Measurements from ENCODE around the gene EDAR. TPM values are rescaled to one million over a fixed set of nuclear protein-coding genes. Genes with fewer than 3 reads are reported as not detected.

EDAR gene
- total RNA-seq, 8 experiments from 2014 or later = 0.05 to 1.00 (median 0.15) TPM

- H3K27ac ChIP-seq = no peak overlapping the region
- no peak for ATAC-seq (replicated peaks in 6 of 8)
- peaks cover 0 to 9% of the 10 kb centered on the region in 2 donors for H3K4me1 ChIP-seq (replicated peaks in 1 of 2)
- WGBS, 10 experiments = 63 to 100% (median 94%) methylated on average over 1 of the region's 1 CpG
- no peak overlapping the region for H3K4me3 ChIP-seq
- in situ Hi-C loops (cut with MboI; ENCODE audit: low pct_unique_long_range_greater_than_20kb in 2 of 9, low sequenced_read_pairs in 9 of 9, unreplicated experiment in 9 of 9) = loop anchor here in 1 of 9 experiments (25.0 kb wide), 1 partner anchor 111 kb away; the partner anchor contains the start of gene CCDC138
These were observed 90.5 kb downstream of the EDAR start for GRCh38 chr2:108898315-108899082.

- Histone ChIP-seq H3K4me3 (no peak overlapping the region), H3K4me1 (replicated peaks in 1 of 2) (peaks cover 0 to 9% of the 10 kb centered on the region in 2 donors), H3K27ac (no peak overlapping the region)
- in situ Hi-C loops (cut with MboI; ENCODE audit: low pct_unique_long_range_greater_than_20kb in 2 of 9, low sequenced_read_pairs in 9 of 9, unreplicated experiment in 9 of 9) = loop anchor here in 1 of 9 experiments (25.0 kb wide), 1 partner anchor 109 kb away; the partner anchor contains the start of gene CCDC138
- WGBS, 10 experiments = 83 to 100% (median 94%) methylated on average over 1 to 6 of the region's 13 CpGs
- ATAC-seq (replicated peaks in 6 of 8) = no peak
These were observed 92.3 kb downstream of the EDAR start for GRCh38 chr2:108896741-108897140.

GRCh38 chr2:108895188-108895587 lies 93.8 kb downstream of the EDAR start:
- peaks cover 0 to 9% of the 10 kb centered on the region in 2 donors for H3K4me1 ChIP-seq (replicated peaks in 1 of 2)
- in situ Hi-C loops (cut with MboI; ENCODE audit: low pct_unique_long_range_greater_than_20kb in 2 of 9, low sequenced_read_pairs in 9 of 9, unreplicated experiment in 9 of 9) = loop anchor here in 1 of 9 experiments (25.0 kb wide), 1 partner anchor 108 kb away; the partner anchor contains the start of gene CCDC138
- H3K4me3 ChIP-seq = no peak overlapping the region
- ATAC-seq (replicated peaks in 6 of 8) = no peak
- 56 to 100% (median 93%) methylated on average over 1 to 2 of the region's 2 CpGs; no CpG with 5 or more reads in 2 of the 10 experiments for WGBS, 10 experiments
- no peak overlapping the region for H3K27ac ChIP-seq

DNA sequence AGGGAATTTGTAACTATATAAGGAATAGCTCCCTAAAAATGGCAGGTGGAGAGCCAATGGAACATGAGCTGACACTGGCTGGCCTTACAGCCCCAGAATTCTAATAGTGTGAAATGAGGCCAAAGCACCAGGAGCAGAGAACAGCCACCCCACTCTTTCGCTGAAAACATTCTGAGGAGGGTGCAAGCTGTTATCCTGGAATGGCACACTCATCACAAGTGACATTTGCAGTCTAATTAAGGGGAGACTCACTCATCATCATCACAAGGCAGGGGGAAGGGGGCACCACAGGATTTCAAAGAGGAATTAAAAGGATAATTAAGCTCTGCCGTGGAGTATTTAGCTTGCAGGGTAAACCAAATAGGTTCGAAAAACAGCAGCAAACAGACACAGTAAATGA lies 94.3 kb downstream of the EDAR start:
- in situ Hi-C loops (cut with MboI; ENCODE audit: low pct_unique_long_range_greater_than_20kb in 2 of 9, low sequenced_read_pairs in 9 of 9, unreplicated experiment in 9 of 9) = loop anchor here in 1 of 9 experiments (25.0 kb wide), 1 partner anchor 107 kb away; the partner anchor contains the start of gene CCDC138
- H3K4me1 ChIP-seq (replicated peaks in 1 of 2) = peaks cover 0 to 9% of the 10 kb centered on the region in 2 donors
- WGBS, 10 experiments = 54 to 80% (median 71%) methylated on average over 1 to 3 of the region's 3 CpGs; no CpG with 5 or more reads in 2 of the 10 experiments
- H3K4me3 ChIP-seq = no peak overlapping the region
- no peak for ATAC-seq (replicated peaks in 6 of 8)
- H3K27ac ChIP-seq = no peak overlapping the region

- WGBS, 10 experiments = 67 to 100% (median 83%) methylated on average over 1 of the region's 1 CpG; no CpG with 5 or more reads in 3 of the 10 experiments
These were observed 95.7 kb downstream of the EDAR start for GRCh38 chr2:108893277-108893676.

GRCh38 chr2:108889907-108890306 lies 99.1 kb downstream of the EDAR start:
- no peak overlapping the region for H3K27ac ChIP-seq
- no peak for ATAC-seq (replicated peaks in 6 of 8)
- no peak overlapping the region for H3K4me3 ChIP-seq
- in situ Hi-C loops (cut with MboI; ENCODE audit: low pct_unique_long_range_greater_than_20kb in 2 of 9, low sequenced_read_pairs in 9 of 9, unreplicated experiment in 9 of 9) = loop anchor here in 1 of 9 experiments (25.0 kb wide), 1 partner anchor 103 kb away; the partner anchor contains the start of gene CCDC138
- H3K4me1 ChIP-seq (replicated peaks in 1 of 2) = peaks cover 0 to 6% of the 10 kb centered on the region in 2 donors
- 71 to 100% (median 94%) methylated on average over 1 of the region's 1 CpG for WGBS, 10 experiments

More at GRCh38 chr2:108893277-108893676, 95.7 kb downstream of the EDAR start:
- ATAC-seq (replicated peaks in 6 of 8) = no peak
- Histone ChIP-seq H3K4me1 (replicated peaks in 1 of 2) (peaks cover 0 to 9% of the 10 kb centered on the region in 2 donors), H3K27ac (no peak overlapping the region), H3K4me3 (no peak overlapping the region)
- in situ Hi-C loops (cut with MboI; ENCODE audit: low pct_unique_long_range_greater_than_20kb in 2 of 9, low sequenced_read_pairs in 9 of 9, unreplicated experiment in 9 of 9) = loop anchor here in 1 of 9 experiments (25.0 kb wide), 1 partner anchor 106 kb away; the partner anchor contains the start of gene CCDC138

DNA sequence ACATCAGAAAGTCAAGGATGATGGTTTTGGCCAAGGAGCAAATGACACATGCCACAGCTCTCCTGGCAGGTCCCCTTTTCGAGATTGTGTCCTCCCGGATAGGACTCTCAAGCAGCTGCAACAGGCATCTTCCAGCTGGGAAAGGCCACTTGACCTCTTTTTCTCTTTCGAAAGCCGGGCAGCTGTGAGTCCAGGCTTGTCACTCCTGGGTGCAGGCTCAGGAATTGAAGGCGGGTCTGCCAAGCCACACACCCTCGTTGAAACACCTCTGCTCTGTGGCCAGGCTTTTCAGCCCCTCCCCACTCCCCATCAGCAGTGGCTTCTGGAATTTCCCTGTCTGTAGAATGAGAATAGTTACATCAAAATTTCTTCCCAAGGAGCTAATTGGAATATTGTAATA lies 104.4 kb downstream of the EDAR start:
- WGBS, 10 experiments = 50 to 92% (median 67%) methylated on average over 1 to 4 of the region's 6 CpGs; no CpG with 5 or more reads in 5 of the 10 experiments
- Histone ChIP-seq H3K4me1 (replicated peaks in 1 of 2) (no peaks in the 10 kb centered on the region), H3K27ac (no peak overlapping the region), H3K4me3 (no peak overlapping the region)
- peak in 1 of 8 experiments; percentile 43 for ATAC-seq (replicated peaks in 6 of 8)
- in situ Hi-C loops (cut with MboI; ENCODE audit: low pct_unique_long_range_greater_than_20kb in 2 of 9, low sequenced_read_pairs in 9 of 9, unreplicated experiment in 9 of 9) = loop anchor here in 1 of 9 experiments (25.0 kb wide), 1 partner anchor 97 kb away; the partner anchor contains the start of gene CCDC138

- no peak for ATAC-seq (replicated peaks in 6 of 8)
- in situ Hi-C loops (cut with MboI; ENCODE audit: low pct_unique_long_range_greater_than_20kb in 2 of 9, low sequenced_read_pairs in 9 of 9, unreplicated experiment in 9 of 9) = loop anchor here in 1 of 9 experiments (25.0 kb wide), 1 partner anchor 91 kb away; the partner anchor contains the start of gene CCDC138
- 0 to 100% (median 49%) methylated on average over 1 to 2 of the region's 2 CpGs; no CpG with 5 or more reads in 2 of the 10 experiments for WGBS, 10 experiments
These were observed 110.7 kb downstream of the EDAR start for GRCh38 chr2:108878276-108878675.

DNA sequence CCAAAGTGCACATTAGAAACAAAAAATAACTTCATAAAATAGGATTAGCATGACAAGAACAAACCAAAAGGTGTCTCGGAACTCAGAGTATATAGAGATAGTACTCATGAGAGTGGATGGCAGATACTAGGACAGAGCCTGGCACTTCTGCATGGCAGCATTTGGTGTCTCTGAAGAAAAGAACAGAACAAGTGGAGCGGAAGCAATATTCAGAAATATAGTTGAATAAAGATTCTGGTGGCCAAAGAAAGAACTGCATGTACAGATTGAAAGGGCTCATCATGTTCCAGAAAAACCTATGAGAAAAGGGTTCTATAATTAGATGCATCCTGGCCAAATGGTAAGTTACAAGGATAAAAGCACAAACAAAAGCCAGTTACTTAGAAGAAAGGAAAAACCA lies 111.5 kb downstream of the EDAR start:
- WGBS, 10 experiments = 80 to 100% (median 98%) methylated on average over 1 to 2 of the region's 2 CpGs
- ATAC-seq (replicated peaks in 6 of 8) = no peak
- in situ Hi-C loops (cut with MboI; ENCODE audit: low pct_unique_long_range_greater_than_20kb in 2 of 9, low sequenced_read_pairs in 9 of 9, unreplicated experiment in 9 of 9) = loop anchor here in 1 of 9 experiments (25.0 kb wide), 1 partner anchor 90 kb away; the partner anchor contains the start of gene CCDC138
- no peaks in the 10 kb centered on the region for H3K4me1 ChIP-seq (replicated peaks in 1 of 2)
- H3K27ac ChIP-seq = no peak overlapping the region
- no peak overlapping the region for H3K4me3 ChIP-seq

More at GRCh38 chr2:108878276-108878675, 110.7 kb downstream of the EDAR start:
- Histone ChIP-seq H3K27ac (no peak overlapping the region), H3K4me1 (replicated peaks in 1 of 2) (no peaks in the 10 kb centered on the region), H3K4me3 (no peak overlapping the region)

DNA sequence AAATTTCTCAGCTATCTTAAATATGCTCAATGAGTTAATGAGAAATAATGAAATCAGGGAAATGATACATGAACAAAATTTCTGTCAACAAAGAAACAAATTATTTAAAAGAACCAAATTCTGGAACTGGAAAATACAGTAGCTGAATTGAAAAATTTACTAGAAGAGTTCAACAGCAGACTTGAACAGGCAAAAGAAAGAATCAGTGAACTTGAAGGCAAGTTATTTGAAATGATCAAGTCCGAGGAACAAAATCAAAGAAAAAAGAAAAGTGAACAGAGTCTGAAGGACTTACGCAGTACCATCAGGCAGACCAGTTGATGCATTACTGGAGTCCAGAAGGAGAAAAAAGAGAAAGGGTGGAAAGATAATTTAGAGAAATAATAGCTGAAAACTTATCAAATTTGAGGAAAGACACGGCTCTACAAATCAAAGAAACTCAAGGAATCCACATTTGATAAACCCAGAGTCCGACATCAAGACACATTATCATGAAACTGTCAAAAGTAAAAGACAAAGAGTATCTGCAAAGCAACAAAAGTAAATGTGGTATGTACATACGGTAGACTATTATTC lies 118.9 kb downstream of the EDAR start:
- no peaks in the 10 kb centered on the region for H3K4me1 ChIP-seq (replicated peaks in 1 of 2)
- no peak for ATAC-seq (replicated peaks in 6 of 8)
- in situ Hi-C loops (cut with MboI; ENCODE audit: low pct_unique_long_range_greater_than_20kb in 2 of 9, low sequenced_read_pairs in 9 of 9, unreplicated experiment in 9 of 9) = no loop called here
- no peak overlapping the region for H3K27ac ChIP-seq
- no peak overlapping the region for H3K4me3 ChIP-seq
- 94 to 100% (median 96%) methylated on average over 3 to 5 of the region's 5 CpGs for WGBS, 10 experiments

DNA sequence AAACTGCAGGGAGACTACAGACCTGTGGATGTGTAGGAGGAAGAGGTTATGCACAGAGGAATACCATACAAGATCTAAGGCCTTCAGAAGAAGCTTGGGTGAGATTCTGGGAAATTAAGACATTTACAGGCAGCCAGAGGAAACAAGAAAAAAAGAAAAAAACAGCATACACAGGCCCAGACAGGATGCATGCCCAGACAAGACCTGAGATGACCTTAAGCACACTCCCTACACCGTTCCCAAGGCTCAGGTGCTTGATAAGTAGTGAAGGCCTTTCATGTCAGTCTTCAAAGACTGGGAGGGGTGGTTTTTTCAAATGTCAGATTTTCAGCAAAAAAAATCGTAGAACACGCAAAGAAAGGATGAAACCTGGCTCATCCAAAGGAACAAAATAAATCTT lies 119.5 kb downstream of the EDAR start:
- Histone ChIP-seq H3K4me3 (no peak overlapping the region), H3K4me1 (replicated peaks in 1 of 2) (no peaks in the 10 kb centered on the region), H3K27ac (no peak overlapping the region)
- no peak for ATAC-seq (replicated peaks in 6 of 8)
- in situ Hi-C loops (cut with MboI; ENCODE audit: low pct_unique_long_range_greater_than_20kb in 2 of 9, low sequenced_read_pairs in 9 of 9, unreplicated experiment in 9 of 9) = no loop called here
- WGBS, 10 experiments = 93 to 100% (median 100%) methylated on average over 2 to 3 of the region's 3 CpGs; no CpG with 5 or more reads in 2 of the 10 experiments

DNA sequence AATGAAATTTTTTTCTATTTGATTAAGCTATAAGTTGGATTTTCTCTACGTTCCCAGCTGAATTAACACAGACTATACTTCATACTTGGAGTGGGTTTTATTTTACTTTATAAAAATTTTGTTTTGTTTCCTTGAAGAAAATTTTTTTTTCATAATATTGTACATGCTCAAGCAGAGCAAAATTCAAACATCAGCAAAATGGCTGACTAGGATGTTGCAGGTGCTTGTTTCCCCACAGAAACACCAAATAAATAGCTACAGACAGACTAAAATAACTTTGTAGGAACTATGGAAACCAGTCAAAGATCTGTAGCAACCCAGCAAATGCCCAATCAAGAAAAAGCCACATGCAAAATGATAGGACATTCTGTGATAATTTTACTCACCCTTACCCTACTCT lies 120.1 kb downstream of the EDAR start:
- Histone ChIP-seq H3K4me1 (replicated peaks in 1 of 2) (no peaks in the 10 kb centered on the region), H3K27ac (no peak overlapping the region), H3K4me3 (no peak overlapping the region)
- no peak for ATAC-seq (replicated peaks in 6 of 8)
- 83 to 100% (median 97%) methylated on average over 1 of the region's 1 CpG for WGBS, 10 experiments
- in situ Hi-C loops (cut with MboI; ENCODE audit: low pct_unique_long_range_greater_than_20kb in 2 of 9, low sequenced_read_pairs in 9 of 9, unreplicated experiment in 9 of 9) = no loop called here

- no peak for ATAC-seq (replicated peaks in 6 of 8)
These were observed 123.0 kb downstream of the EDAR start for GRCh38 chr2:108866041-108866440.

More at GRCh38 chr2:108866041-108866440, 123.0 kb downstream of the EDAR start:
- no peaks in the 10 kb centered on the region for H3K4me1 ChIP-seq (replicated peaks in 1 of 2)
- in situ Hi-C loops (cut with MboI; ENCODE audit: low pct_unique_long_range_greater_than_20kb in 2 of 9, low sequenced_read_pairs in 9 of 9, unreplicated experiment in 9 of 9) = no loop called here
- H3K4me3 ChIP-seq = no peak overlapping the region
- no peak overlapping the region for H3K27ac ChIP-seq

Data from motor neuron (in vitro differentiated cells).